Limb (tissue), 2 donors: ENCODE data around the gene ACTL8.

ENCODE experiments used
- DNase-seq, 2 donors: peaks; one replicate each; pipeline ENCODE4 v3.0.0-alpha.2; 2016; ENCODE audit errors: extremely low spot score in 2 of 2

Gene ACTL8

DNA sequence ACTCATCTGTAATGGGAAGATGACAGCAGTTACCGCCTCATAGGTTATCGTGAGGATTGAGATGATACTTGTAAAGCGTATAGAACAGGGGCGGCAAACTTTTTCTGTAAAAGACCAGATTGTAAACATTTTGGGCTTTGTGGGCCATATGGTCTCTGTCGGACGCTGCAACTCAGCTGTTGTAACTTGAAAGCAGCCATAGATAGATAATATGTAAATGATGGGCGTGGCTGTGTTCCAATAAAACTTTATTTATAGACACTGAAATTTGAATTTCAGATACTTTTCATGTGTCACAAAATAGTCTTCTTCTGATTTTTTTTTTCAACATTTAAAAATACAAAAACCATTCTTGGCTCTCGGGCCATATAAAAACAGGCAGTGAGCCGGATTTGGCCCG lies 15.8 kb downstream of the ACTL8 start:
- DNase-seq, result no peak

DNA sequence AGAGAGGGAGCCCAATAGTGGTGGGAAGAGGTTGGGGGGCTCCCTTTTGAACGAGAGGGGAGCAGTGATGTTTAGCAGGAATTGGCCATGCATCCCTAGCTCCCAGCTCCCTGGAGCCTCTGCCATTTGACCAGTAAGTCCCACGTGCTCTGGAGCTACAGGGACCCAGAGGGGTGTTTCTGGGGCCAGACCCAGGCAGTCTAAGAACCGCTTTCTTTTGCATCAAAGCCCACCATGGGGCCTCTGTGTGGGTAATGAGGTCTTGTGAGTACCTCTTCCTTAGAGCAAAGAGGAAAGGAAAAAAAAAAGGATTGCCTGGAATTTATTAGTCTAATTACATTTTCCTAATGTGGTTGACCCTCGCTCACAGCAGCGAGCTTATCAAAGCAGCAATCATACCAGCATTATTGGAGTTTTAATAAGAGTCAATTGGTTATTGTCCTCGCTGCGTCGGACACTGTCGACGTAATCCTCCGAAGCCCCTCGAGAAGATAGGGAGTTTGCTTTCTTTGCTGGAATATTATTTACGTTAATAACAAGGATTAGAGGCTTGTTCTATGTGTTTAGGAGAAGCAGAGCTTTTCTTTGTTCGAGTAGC lies 17.6 kb downstream of the ACTL8 start:
- DNase-seq, result no peak

DNA sequence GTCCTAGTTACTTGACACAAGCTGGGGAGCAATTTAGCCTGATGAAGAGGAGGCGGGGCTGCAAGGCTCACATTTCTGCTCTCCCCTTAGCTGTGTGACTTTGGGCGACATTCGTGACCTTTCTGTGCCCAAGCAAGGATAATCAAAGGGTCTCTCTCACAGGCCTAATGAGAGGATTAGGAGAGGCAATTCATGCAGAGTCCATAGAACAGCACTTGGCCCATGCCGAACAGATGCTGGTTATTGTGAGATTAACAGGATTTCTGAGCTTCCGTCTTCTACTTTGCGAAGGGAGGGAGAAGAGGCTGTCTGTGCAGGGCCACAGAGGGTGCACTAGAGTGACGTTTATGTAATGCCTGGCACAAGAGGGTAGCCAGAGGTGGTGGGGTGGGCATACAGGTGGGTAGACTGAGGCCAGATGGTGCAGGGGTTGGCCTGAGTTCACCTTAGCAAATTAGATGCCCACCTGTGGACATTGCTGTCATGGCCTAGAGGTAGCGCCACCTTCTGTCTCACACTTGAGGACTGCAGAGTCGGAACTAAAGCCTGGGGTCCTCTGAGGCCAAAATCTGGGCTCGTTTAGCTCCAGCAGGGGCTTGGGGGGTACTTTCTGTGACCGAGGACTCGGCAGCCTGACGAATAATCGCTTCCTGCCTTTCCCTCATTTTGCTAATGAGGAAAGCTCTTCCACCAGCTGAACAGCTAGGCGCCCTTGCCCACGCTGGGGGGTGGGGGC lies 18.6 kb downstream of the ACTL8 start:
- no peak for DNase-seq

- no peak for DNase-seq
Measured at GRCh38 chr1:17774452-17774851, 19.3 kb downstream of the ACTL8 start.

GRCh38 chr1:17775796-17776195 lies 20.7 kb downstream of the ACTL8 start:
- no peak for DNase-seq

DNA sequence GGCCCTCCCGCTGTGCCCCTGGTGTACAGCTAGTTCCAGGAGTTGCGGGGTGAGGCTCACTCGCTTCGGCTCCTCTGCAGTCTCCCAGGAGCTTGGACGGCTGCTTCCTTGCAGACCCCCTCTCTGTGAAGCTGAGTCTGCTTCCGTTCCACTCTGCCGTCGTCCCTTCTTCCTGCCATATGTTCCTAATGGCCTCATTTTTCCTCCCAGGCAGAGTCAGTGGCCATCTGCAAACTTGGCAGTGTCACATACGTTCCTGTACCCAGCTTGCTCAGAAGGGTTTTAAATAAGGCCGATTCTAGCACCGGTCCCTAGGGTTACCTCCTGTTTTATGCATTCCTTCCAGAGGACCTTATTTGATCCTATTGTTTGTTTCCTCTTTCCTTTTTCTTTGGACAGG lies 21.3 kb downstream of the ACTL8 start:
- DNase-seq, result no peak

DNA sequence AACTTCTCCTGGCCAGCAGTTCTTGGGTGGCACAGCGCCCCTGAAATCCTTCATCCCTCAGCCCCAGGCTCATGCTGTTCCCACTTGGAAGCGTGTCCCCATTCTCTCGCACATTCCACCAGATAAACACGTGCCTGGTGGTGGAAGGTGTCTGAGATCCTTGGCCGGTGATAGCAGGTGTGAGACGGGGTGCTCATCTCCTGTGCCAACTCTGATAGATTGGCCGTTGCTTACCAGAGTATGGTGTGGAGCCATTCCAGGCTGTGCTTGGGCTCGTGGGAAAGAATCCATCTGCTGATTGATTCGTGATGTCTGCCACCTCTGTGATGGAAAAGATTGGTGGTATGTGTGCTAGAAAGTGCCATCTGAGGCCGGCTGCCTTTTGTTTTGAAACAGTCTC lies 22.2 kb downstream of the ACTL8 start:
- no peak for DNase-seq

GRCh38 chr1:17777818-17778217 lies 22.7 kb downstream of the ACTL8 start:
- DNase-seq, result no peak

- no peak for DNase-seq
Measured at GRCh38 chr1:17780916-17781315, 25.8 kb downstream of the ACTL8 start.

GRCh38 chr1:17789926-17790325 lies 34.8 kb downstream of the ACTL8 start:
- DNase-seq, result no peak

DNA sequence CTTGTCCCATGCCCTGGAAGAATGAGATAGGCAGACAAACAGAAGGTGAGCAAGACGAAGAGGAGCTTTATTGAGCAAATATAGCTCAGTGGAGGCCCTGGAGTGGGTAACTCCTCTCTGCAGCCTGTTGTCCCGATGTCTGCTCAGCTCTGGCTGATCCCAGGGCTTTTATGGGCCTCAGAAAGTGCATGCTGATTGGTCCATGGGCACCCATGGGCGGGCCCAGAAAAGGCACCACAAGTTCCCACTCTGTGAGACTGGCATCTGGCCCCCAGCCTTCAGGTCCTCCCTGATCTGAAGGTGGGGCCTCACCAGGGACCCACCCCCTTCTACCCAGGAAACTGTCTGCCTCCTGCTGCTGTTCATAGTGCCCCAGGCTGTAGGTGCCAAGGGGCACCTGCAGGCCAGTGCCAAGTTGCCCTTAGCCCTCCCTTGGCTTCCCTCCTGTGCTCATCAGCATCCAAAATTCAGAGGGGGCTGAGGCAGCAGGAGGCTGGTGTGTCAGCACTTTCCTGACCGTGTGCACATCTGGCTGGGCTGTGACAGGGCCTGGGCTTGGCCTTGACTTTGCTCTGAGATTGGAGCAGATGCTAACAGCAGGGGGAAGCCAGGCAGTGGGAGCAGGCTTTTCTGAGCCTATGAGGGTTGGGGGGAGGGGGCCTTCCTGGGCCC lies 35.4 kb downstream of the ACTL8 start:
- DNase-seq, result peak in 1 of 2 donors; percentile 11

GRCh38 chr1:17791055-17791390 lies 35.9 kb downstream of the ACTL8 start:
- DNase-seq, result no peak

DNA sequence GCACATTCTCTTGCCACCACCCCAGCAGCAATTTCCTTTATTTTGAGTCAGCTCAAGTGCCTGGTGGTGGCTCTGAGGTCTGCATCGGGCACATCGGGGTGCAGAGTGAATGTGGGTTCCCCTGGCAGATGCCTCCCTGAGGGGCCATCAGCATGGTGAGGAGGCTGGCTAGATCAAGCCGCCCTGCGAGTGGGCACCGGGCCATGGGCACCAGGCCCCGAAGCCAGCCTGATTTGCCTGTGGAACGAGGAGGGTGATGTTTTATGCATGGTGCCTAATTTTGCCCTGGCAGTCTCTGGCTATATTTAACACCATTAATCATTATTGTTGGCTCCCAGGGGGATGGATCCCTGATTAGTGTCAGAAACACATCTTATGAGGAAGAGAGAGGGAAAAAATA lies 36.3 kb downstream of the ACTL8 start:
- no peak for DNase-seq

DNA sequence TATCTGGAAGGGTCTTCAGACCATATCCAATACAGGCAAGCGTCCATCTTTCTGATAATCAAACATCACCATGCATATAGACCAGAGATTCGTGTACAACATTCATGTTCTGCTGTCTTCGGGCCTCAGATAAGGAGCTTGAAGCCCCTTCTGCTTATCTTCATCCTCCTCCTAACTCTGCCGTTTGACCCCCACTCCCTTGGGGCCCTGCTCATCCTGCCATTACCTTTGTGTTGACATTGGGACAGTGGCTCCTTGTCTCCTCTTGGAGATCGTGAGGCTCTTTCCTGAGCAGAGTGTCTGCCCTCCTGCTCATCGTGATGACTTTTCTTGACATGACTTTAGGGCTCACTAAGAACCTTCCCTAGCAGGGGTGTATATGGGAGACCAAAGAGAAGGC lies 37.3 kb downstream of the ACTL8 start:
- no peak for DNase-seq

DNA sequence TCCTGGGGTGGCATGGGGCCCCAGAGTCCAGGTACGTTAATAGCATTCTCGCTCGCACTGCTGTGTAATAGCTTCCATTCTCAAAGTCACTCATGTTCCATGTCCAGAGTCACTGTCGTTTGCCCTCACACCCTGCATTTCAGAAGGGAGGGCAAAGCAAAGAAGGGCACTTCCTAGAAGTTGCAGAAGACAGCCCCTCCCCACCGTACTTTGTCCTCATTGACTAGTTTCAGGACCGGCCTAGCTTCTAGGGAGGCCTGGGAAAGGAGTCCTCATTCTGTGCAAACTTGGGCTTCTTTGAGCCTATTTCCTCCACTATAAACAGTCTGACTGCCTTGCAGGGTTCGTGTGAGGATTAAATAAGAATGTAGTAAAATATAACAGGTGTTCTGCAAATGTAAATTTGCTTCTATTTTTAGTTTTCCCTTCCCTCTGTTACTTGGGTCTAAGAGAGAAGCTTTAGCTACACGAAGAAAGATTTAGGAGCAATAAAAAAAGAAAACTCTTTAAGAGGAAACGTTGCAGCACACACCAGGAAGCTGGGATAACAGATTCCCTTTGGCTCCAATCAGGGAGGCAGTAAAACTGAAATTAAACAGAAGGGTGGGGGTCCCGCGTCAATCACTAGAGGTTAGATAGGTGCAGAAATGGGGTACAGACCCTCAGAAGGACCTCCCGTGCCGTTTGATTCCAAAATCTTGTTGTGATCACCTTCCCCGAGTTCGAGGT lies 40.1 kb downstream of the ACTL8 start:
- no peak for DNase-seq

DNA sequence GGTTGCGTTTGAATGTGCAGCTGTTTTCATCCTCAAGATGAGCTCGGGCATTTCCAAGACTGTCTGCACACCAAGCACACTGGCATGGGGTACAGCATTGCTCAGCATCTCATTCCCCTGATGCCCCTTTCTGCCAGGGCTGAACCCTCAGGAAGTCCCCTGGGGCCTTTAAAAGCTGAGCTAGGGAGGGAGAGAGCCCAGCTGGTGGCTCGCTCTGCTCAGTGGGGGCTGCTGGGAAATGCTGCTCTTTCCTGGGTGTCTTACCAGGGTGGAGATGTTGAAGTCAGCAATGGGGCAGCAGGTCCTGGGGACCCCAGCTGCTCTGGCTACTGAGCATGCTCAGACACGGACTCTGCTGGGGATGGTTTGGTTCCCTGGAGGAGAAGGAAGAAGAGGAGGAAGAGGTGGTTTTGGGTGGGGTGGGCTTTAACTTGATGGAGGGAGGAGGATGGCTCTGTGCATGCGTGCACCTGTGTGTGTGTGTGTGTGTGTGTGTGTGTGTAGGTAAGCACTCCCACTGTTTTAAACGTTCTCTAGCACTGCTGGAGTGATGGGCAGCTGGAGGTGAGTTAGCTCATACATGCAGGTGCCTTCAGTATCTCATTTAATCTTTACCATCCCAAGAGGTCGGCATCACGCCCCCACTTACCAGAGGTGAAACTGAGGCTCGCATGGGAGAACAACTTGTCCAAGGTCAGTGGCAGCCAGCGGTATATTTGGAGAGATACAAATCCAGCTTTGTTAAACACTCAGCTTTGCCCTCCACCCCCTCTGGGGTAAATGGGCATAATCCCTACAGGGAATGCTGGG lies 40.9 kb downstream of the ACTL8 start:
- no peak for DNase-seq

DNA sequence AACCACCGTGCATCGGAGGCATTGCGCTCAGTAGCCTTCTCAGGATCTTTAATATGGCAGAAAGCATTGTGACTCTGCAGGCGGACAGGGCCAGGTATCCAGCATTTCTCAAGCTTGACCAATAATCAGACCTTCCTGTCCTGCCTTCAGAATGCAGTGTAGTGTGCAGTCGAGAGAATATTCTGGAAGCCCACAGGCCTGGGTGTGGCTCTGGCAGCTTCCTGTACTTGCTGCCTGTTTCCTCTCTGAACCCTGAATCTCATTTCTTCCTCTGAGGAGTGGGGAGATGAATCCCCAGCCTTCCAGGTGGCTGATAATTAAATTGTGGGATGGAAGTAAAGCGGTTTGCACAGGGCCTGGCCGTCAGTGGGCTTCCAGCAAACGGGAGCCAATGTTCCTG lies 42.3 kb downstream of the ACTL8 start:
- no peak for DNase-seq

DNA sequence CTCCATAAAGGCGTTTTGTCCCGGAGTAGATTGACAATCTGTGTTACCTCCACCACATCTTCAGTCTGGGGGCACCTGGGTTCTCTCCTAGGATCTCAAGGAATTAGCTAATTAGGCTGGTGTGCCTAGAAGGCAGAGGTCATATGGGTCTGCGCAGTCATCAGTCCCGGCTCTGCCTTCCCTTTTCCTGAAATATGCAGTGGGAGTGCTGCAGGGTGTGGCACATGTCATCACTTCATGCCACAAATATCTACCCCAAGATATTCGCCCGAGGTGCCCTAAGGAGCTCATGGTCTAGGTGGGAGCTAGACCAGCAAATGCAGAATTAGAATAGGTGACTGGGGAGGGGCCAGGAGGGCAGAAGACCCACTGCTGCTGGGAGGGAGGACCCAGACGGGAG lies 42.9 kb downstream of the ACTL8 start:
- no peak for DNase-seq

GRCh38 chr1:17798799-17799382 lies 43.8 kb downstream of the ACTL8 start:
- no peak for DNase-seq

DNA sequence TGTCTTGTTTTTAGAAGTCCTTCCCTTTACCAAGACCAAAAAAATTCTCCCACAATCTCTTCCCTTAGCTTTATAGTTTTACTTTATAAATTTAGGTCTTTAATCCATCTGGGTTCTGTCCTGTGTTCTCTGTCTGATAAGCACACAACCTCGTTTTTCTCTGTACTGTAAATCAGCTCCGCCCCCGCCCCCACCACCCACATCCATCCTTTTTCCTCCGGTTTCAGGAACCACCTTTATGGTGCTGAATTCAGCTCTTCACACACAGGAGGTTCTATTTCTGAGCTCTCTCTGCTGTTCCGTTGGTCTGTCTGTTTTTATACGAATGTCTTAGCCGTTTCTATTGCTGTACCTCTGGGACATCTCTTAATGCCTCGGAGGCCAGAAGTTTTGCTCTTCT lies 44.5 kb downstream of the ACTL8 start:
- DNase-seq, result no peak

DNA sequence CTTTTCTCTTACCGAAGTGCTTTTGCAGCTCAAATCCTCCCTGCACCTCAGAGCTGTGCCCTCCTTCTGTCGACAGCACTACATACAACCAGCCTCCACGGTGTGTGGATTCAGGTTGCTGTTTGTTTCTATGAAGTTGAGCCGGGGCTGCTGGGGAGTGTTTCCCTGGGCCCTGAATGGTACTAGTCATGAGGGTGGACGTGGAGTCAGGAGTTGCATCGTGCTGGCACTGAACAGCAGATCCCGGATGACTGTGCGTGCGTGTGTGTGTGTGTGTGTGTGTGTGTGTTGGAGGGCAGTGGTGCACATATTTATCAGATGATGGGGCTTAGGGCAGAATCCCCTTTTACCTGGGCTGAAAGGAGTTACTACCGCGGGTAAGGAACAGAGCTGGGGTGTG lies 47.0 kb downstream of the ACTL8 start:
- no peak for DNase-seq
